Liver (tissue), 9 donors: ENCODE data around the gene NSL1. TPM values are rescaled to one million over a fixed set of nuclear protein-coding genes. Genes with fewer than 3 reads are reported as not detected.
A peak's percentile ranks its signal among the peaks of the same experiment; 100 is the strongest.

ENCODE experiments used
- DNase-seq: peaks from one replicate; pipeline ENCODE4 v3.0.0-alpha.2; 2017; ENCODE audit warnings: low spot score
- H3K27ac ChIP-seq, 2 donors: one replicate each; pipeline ENCODE4 v1.7.0; 2013; ENCODE audit warnings: inconsistent platforms in 2 of 2, low read length in 2 of 2, control low read depth in 1 of 2, low read depth in 1 of 2, mild to moderate bottlenecking in 1 of 2
- H3K27me3 ChIP-seq, 4 donors: one replicate each; pipeline versions ENCODE4 v1.6.1 to v1.7.0; 2013; ENCODE audit warnings: low read length in 3 of 4, inconsistent platforms in 1 of 4, mild to moderate bottlenecking in 1 of 4, moderate library complexity in 1 of 4; ENCODE audit not compliant: control insufficient read depth in 4 of 4, insufficient read depth in 4 of 4
- H3K36me3 ChIP-seq, 4 donors: one replicate each; pipeline versions ENCODE4 v1.6.1 to v1.7.0; 2013; ENCODE audit warnings: low read length in 3 of 4, mild to moderate bottlenecking in 3 of 4, low read depth in 1 of 4, moderate library complexity in 1 of 4; ENCODE audit not compliant: control insufficient read depth in 4 of 4, insufficient read depth in 3 of 4
- H3K4me1 ChIP-seq, 4 donors: one replicate each; pipeline versions ENCODE4 v1.6.1 to v1.7.0; 2013; ENCODE audit warnings: low read length in 3 of 4, mild to moderate bottlenecking in 3 of 4, moderate library complexity in 1 of 4; ENCODE audit not compliant: control insufficient read depth in 4 of 4, insufficient read depth in 4 of 4
- H3K4me3 ChIP-seq, 3 donors: one replicate each; pipeline versions ENCODE4 v1.6.1 to v1.7.0; 2013; ENCODE audit warnings: low read length in 3 of 3, control low read depth in 1 of 3, low read depth in 1 of 3, mild to moderate bottlenecking in 1 of 3
- H3K9ac ChIP-seq, 2 donors: one replicate each; pipeline ENCODE4 v1.7.0; 2013; ENCODE audit warnings: low read length in 2 of 2, mild to moderate bottlenecking in 2 of 2, moderate library complexity in 2 of 2, control low read depth in 1 of 2, low read depth in 1 of 2
- H3K9me3 ChIP-seq, 4 donors: one replicate each; pipeline versions ENCODE4 v1.6.1 to v1.7.0; 2013; ENCODE audit warnings: low read length in 3 of 4; ENCODE audit not compliant: control insufficient read depth in 4 of 4
- EGR1 ChIP-seq, 2 donors: IDR thresholded peaks; 2 replicates each; pipeline ENCODE4 v1.6.1; 2016 to 2018; ENCODE audit warnings: antibody characterized with exemption in 2 of 2, low read depth in 2 of 2
- FOXA1 ChIP-seq: IDR thresholded peaks from 2 replicates; pipeline ENCODE4 v1.6.1; 2016; ENCODE audit warnings: antibody characterized with exemption
- GABPA ChIP-seq, 2 donors: IDR thresholded peaks in 1 of 2; conservative IDR thresholded peaks in 1 of 2; 2 replicates each; pipeline ENCODE4 v1.6.1; 2016; ENCODE audit warnings: antibody characterized with exemption in 2 of 2, mild to moderate bottlenecking in 1 of 2, moderate library complexity in 1 of 2
- HNF4A ChIP-seq, 2 donors: conservative IDR thresholded peaks; 2 replicates each; pipeline ENCODE4 v1.6.1; 2016; ENCODE audit warnings: antibody characterized with exemption in 2 of 2, mild to moderate bottlenecking in 2 of 2
- NR2F2 ChIP-seq: IDR thresholded peaks from 2 replicates; pipeline ENCODE4 v1.6.1; 2016; ENCODE audit warnings: antibody characterized with exemption
- RAD21 ChIP-seq, 2 donors: IDR thresholded peaks; 2 replicates each; pipeline ENCODE4 v1.6.1; 2016; ENCODE audit warnings: antibody characterized with exemption in 2 of 2, mild to moderate bottlenecking in 2 of 2
- REST ChIP-seq: IDR thresholded peaks from 2 replicates; pipeline ENCODE4 v1.6.1; 2016; ENCODE audit warnings: antibody characterized with exemption, mild to moderate bottlenecking
- RXRA ChIP-seq, 2 donors: IDR thresholded peaks; 2 replicates each; pipeline ENCODE4 v1.6.1; 2017 to 2018; ENCODE audit warnings: antibody characterized with exemption in 2 of 2, mild to moderate bottlenecking in 1 of 2
- ZBTB33 ChIP-seq: IDR thresholded peaks from 2 replicates; pipeline ENCODE4 v1.6.1; 2016; ENCODE audit warnings: antibody characterized with exemption
- WGBS: extraction: QIAGEN DNeasy Blood & Tissue Kit; methylation state at CpG from one replicate; pipeline ENCODE4 v1.1.7; 2013; 5-methylcytosine and 5-hydroxymethylcytosine counted together
- polyA plus RNA-seq, 2 donors: library from polyadenylated mRNA; stranded (reverse) in 1 of 2; unstranded in 1 of 2; fragments of 200-250 nt in 1 of 2; fragments of >200 nt in 1 of 2; fragmentation: Nextera tagmentation in 1 of 2; extraction: Ambion mirVana in 1 of 2; gene quantifications; one replicate each; pipeline versions ENCODE4 v1.2.1 to v1.2.3, GENCODE V29; 2013 to 2015
- total RNA-seq, 2 donors: library from RNA; depleted of rRNA; stranded (reverse); fragments of >200 nt; gene quantifications; one replicate each; pipeline ENCODE4 v1.2.3, GENCODE V29; 2014
- TF ChIP-seq, protein P1 (sequence below): fragments of 150-350 bp; IDR thresholded peaks from 2 replicates; pipeline ENCODE4 v1.5.1; 2017; ENCODE audit warnings: improper control_type of control experiment, low read depth, low read length; ENCODE audit not compliant: missing input control
- TF ChIP-seq, protein P2 (sequence below): IDR thresholded peaks from 2 replicates; pipeline ENCODE4 v1.6.1; 2016; ENCODE audit warnings: antibody characterized with exemption
- donor health status: healthy.
- donor health status: healthy.
- donor health status: healthy.
- donor health status: healthy.
- donor health status: healthy.

The NSL1 gene
- total and polyA plus RNA-seq, 4 donors, result 17.2 to 31.3 (median 18.7) TPM

- H3K4me1 ChIP-seq, result no peaks in the 10 kb centered on the region
- no peak for DNase-seq
- H3K9me3 ChIP-seq, result no peaks in the 10 kb centered on the region
- no peak overlapping the region for H3K27ac ChIP-seq
- no peak overlapping the region for H3K9ac ChIP-seq
- 93% methylated on average over 3 of the region's 3 CpGs for WGBS
- no peak overlapping the region for H3K4me3 ChIP-seq
- peaks cover 0 to 30% (median 20%) of the 10 kb centered on the region in 4 donors for H3K36me3 ChIP-seq
- no peaks in the 10 kb centered on the region for H3K27me3 ChIP-seq
- TF ChIP-seq REST (no peak), ZBTB33 (no peak), FOXA1 (no peak), RAD21 (IDR thresholded peaks at IDR 0.05) (peak; percentile 83)
- TF ChIP-seq, protein P1, sequence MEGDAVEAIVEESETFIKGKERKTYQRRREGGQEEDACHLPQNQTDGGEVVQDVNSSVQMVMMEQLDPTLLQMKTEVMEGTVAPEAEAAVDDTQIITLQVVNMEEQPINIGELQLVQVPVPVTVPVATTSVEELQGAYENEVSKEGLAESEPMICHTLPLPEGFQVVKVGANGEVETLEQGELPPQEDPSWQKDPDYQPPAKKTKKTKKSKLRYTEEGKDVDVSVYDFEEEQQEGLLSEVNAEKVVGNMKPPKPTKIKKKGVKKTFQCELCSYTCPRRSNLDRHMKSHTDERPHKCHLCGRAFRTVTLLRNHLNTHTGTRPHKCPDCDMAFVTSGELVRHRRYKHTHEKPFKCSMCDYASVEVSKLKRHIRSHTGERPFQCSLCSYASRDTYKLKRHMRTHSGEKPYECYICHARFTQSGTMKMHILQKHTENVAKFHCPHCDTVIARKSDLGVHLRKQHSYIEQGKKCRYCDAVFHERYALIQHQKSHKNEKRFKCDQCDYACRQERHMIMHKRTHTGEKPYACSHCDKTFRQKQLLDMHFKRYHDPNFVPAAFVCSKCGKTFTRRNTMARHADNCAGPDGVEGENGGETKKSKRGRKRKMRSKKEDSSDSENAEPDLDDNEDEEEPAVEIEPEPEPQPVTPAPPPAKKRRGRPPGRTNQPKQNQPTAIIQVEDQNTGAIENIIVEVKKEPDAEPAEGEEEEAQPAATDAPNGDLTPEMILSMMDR, result peak; percentile 64
- TF ChIP-seq, protein P2, sequence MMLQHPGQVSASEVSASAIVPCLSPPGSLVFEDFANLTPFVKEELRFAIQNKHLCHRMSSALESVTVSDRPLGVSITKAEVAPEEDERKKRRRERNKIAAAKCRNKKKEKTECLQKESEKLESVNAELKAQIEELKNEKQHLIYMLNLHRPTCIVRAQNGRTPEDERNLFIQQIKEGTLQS, result no peak
Measured at GRCh38 chr1:212782422-212783154, 9.0 kb downstream of the NSL1 start.

DNA sequence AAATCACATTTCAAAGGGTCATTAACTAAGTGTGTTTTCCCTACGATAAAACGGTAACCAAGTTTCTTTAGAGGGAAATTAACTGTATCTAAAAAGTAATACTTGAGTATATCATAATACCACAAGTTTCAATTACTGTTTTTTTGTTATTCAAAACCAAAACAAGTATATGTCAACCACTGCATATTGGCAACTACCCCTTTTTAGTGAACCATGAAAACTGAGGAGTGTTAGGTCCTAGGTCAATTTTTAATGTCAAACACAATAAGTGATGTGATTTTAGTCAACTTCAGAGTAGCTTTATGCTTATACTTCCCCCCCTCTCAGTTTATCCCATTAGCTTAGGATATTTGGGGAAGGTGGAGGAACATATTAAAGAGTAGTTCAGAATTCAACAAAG lies 10.4 kb downstream of the NSL1 start:
- Histone ChIP-seq H3K4me1 (no peaks in the 10 kb centered on the region), H3K4me3 (no peak overlapping the region), H3K9ac (no peak overlapping the region), H3K9me3 (no peaks in the 10 kb centered on the region), H3K27me3 (no peaks in the 10 kb centered on the region), H3K36me3 (peaks cover 0 to 34% (median 19%) of the 10 kb centered on the region in 4 donors), H3K27ac (no peak overlapping the region)
- 91% methylated on average over 2 of the region's 2 CpGs for WGBS
- DNase-seq, result no peak
- TF ChIP-seq RXRA (IDR thresholded peaks at IDR 0.05) (no peak), ZBTB33 (no peak), FOXA1 (no peak), REST (no peak), HNF4A (conservative IDR thresholded peaks at IDR 0.05) (no peak), EGR1 (IDR thresholded peaks at IDR 0.05; ENCODE audit: low read depth in 2 of 2) (no peak), GABPA (IDR thresholded peaks at IDR 0.05 in 1 of 2, conservative IDR thresholded peaks at IDR 0.05 in 1 of 2) (no peak), NR2F2 (no peak)
- TF ChIP-seq, protein P1, result no peak
- TF ChIP-seq, protein P2, result no peak
